22Rv1 (cell line): ENCODE measurements around the gene STRAP.
"Not testable (repeated sequence)": the region's sequence is repeated elsewhere in the genome, so short reads cannot be mapped to it uniquely, and the experiment has no call there.

ENCODE experiments used
- H3K27ac ChIP-seq: fragments of 450-650 bp; 2 replicates; pipeline ENCODE4 v1.5.1; 2017
- CTCF ChIP-seq: fragments of 450-650 bp; IDR thresholded peaks from 2 replicates; pipeline ENCODE4 v1.5.1; 2017; ENCODE audit warnings: mild to moderate bottlenecking
- ZFX ChIP-seq: fragments of 450-650 bp; IDR thresholded peaks from 2 replicates; pipeline ENCODE4 v1.6.1; 2017; ENCODE audit warnings: antibody characterized with exemption, borderline replicate concordance

The STRAP gene

DNA sequence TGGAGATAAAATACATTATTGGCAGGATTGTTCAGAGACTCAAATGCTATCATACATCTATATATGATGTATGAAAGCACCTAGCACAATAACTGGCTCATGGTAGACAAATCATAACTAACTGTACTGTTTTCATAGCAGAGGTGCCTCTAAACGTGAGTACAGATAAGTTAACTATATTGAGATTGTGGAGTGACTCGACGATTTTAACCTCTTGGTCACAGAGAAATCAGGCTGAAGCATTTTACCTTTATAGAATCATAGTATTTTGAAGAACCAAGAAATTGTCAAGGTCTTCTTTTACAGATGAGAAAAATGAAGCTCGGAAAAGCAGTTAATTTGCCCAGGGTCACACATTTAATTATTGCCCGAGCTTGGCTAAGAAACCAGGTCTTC is 28.3 kb downstream of the STRAP start:
- H3K27ac ChIP-seq, result peak overlapping the region; percentile 75
- TF ChIP-seq ZFX, result no peak
- TF ChIP-seq CTCF, result no peak

DNA sequence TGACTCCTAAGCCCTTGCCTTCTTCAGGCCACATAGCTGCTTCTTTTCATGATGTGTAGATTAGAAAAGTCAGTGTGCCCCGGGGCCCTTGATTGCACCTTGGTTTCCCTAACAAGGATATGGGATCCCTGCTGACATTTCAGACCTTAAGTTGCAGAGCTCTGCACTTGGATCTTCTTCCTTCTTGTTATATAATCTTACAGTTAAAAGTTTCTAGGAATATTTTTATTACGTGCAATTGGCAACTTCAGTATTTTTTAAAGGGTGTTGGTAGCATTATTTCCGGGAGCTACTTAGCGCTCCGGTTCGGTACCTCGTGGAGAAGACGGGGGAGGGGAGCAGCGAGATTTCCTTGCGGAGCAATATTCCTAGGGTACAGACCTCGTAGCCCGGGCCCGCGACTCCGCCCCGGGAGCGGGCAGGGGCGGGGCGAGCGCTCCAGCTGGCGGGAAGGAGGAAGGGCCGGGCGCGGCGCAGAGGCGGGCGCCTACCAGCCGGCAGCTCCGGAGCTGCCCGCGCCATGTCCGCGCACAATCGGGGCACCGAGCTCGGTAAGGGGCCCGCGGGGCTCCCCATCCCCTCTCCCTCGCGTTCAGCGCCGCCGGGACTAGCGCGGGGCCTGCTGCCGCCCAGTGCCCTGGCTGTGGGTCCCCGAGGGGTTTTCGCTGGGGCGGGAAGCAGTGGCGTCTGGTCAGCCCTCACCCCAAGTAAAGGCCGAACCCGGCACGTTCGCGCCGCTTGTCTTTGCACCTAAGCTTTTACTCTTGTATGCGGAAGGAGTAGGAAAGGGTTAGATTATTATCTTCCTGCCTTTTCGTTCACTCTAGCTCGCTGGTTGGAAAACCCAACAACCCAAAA is 28.9 kb downstream of the STRAP start, which contains the start of gene DERA:
TSS of gene DERA (plus strand) at position 469 of the 858 bp plus-strand sequence. CDS start at position 521, 52 bp downstream.
- no peak for TF ChIP-seq ZFX
- 0 out of 2 replicates have a peak, but pooled peaks have one; percentile 3 for TF ChIP-seq CTCF
- peak within 1 kb of the TSS; percentile 75 for H3K27ac ChIP-seq

DNA sequence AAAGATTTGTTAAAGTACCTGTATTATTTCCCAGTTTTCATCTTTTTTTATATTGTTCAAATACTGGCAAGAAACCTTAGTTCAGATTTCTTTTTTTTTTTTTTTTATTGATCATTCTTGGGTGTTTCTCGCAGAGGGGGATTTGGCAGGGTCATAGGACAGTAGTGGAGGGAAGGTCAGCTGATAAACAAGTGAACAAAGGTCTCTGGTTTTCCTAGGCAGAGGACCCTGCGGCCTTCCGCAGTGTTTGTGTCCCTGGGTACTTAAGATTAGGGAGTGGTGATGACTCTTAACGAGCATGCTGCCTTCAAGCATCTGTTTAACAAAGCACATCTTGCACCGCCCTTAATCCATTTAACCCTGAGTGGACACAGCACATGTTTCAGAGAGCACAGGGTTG is 29.7 kb downstream of the STRAP start:
- H3K27ac ChIP-seq, result peak overlapping the region; percentile 75

DNA sequence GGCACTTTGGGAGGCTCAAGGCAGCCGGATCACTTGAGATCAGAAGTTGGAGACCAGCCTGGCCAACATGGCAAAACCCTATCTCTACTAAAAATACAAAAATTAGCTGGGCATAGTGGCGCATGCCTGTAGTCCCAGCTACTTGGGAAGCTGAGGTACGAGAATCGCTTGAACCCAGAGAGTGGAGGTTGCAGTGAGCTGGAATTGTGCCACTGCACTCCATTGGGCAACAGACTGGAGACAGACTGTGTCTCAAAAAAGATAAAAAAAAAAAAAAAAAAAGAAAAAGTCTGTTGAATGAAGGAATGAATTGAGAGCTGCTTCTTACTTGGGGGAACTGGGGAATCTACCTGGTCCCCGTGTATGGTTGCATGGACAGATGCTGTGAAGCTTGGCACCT is 31.9 kb downstream of the STRAP start:
- H3K27ac ChIP-seq, result not testable (repeated sequence)

- TF ChIP-seq ZFX, result no peak
- TF ChIP-seq CTCF, result no peak
- no peak overlapping the region for H3K27ac ChIP-seq
Observed at GRCh38 chr12:15918066-15918465, 35.9 kb downstream of the STRAP start.

GRCh38 chr12:15919418-15919817 is 37.2 kb downstream of the STRAP start:
- TF ChIP-seq CTCF, result no peak
- TF ChIP-seq ZFX, result no peak
- H3K27ac ChIP-seq, result no peak overlapping the region

DNA sequence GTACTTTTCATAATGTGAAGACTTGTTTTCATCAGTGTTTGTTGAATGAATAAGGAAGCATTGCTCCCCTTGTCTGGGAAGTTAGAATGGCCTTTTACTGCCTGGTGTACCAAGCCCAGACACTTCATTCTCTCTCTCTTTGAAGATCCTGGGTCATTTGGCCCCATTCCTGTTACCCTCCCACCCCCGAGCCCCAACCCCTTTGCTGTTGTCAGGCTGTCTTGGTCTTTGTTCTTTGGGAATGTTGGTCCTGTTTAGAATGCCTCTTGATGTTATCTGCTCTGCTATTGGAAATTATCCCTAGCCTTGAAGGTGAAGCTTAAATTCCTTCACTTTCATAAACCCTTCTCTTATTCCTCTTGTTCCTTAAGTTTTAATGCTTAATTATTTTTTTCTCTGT is 42.8 kb downstream of the STRAP start:
- TF ChIP-seq CTCF, result no peak
- TF ChIP-seq ZFX, result no peak
- H3K27ac ChIP-seq, result no peak overlapping the region

GRCh38 chr12:15928346-15928745 is 46.2 kb downstream of the STRAP start:
- no peak for TF ChIP-seq ZFX
- no peak for TF ChIP-seq CTCF
- no peak overlapping the region for H3K27ac ChIP-seq
